Psoas muscle (tissue), 8 donors: ENCODE measurements around the gene GDF15. TPM values are rescaled to one million over a fixed set of nuclear protein-coding genes. Genes with fewer than 3 reads are reported as not detected.
A peak's percentile ranks its signal among the peaks of the same experiment; 100 is the strongest.

Source experiments
- ATAC-seq, 4 donors: fragments of 200-7000 bp; cut with Tn5 transposase; one replicate each; pipeline ENCODE4 v1.9.1; 2020; ENCODE audit warnings: moderate library complexity in 3 of 4, mild to moderate bottlenecking in 2 of 4
- DNase-seq, 2 donors: peaks; one replicate each; pipeline ENCODE4 v3.0.0-alpha.2; 2020
- H3K27ac ChIP-seq: fragments of 200-600 bp; one replicate; pipeline ENCODE4 v1.8.0; 2022
- H3K27me3 ChIP-seq, 3 donors: fragments of 200-600 bp in 1 of 3; one replicate each; pipeline versions ENCODE4 v1.6.1 to v1.8.0; 2013 to 2022; ENCODE audit warnings: low read length in 2 of 3, mild to moderate bottlenecking in 2 of 3, moderate library complexity in 1 of 3; ENCODE audit not compliant: insufficient read depth in 3 of 3
- H3K36me3 ChIP-seq, 2 donors: fragments of 200-600 bp in 1 of 2; one replicate each; pipeline versions ENCODE4 v1.6.1 to v1.8.0; 2013 to 2022; ENCODE audit warnings: low read depth in 1 of 2, mild to moderate bottlenecking in 1 of 2, moderate library complexity in 1 of 2; ENCODE audit not compliant: insufficient read depth in 1 of 2
- H3K4me1 ChIP-seq: fragments of 200-600 bp; one replicate; pipeline ENCODE4 v1.8.0; 2022
- H3K4me3 ChIP-seq: fragments of 200-600 bp; one replicate; pipeline ENCODE4 v1.8.0; 2022; ENCODE audit warnings: mild to moderate bottlenecking
- H3K9me3 ChIP-seq: fragments of 200-600 bp; one replicate; pipeline ENCODE4 v1.8.0; 2022
- CTCF ChIP-seq: fragments of 200-600 bp; IDR thresholded peaks from one replicate; pipeline ENCODE4 v1.8.0; 2022; ENCODE audit warnings: antibody characterized with exemption
- WGBS, 3 donors: extraction: QIAGEN DNeasy Blood & Tissue Kit; methylation state at CpG; one replicate each; pipeline versions ENCODE4 v1.1.6 to v1.1.7; 2013; 5-methylcytosine and 5-hydroxymethylcytosine counted together
- intact Hi-C, 2 donors: fragments of 100-400 bp; cut with DNase I; formaldehyde crosslinking; loops; one replicate each; pipeline versions ENCODE4 v1.11.0 to v1.14.2; 2022
- polyA plus RNA-seq, 3 donors: library from polyadenylated mRNA; stranded (reverse); fragments of 200-250 nt; gene quantifications; one replicate each; pipeline ENCODE4 v1.2.3, GENCODE V29; 2013
- total RNA-seq, 4 donors: library from RNA; stranded (reverse); fragmentation: NEBNext Ultra II Directional in 2 of 4; extraction: Animal tissue kit (Norgen Biotek cat#: 25700) in 2 of 4; gene quantifications; one replicate each; pipeline versions ENCODE4 v1.2.1 to v1.2.4, GENCODE V29; 2021 to 2023
- donor health status: healthy with polysubstance abuse.
- donor health status: DM: no; HTN: no; CAD: no; lungs with moderate emphysema.
- donor health status: Bipolar disorder and iron deficiency.
- donor health status: healthy.
- donor health status: DM: yes; HTN: yes; CAD: no.
- donor health status: DM: no; HTN: no; CAD: no.
- donor health status: DM: no; HTN: no; CAD: no.
- donor health status: DM: yes; HTN: yes; CAD: no.

GDF15 gene
- total and polyA plus RNA-seq, 7 donors, result 0.27 to 37.1 (median 0.99) TPM

GRCh38 chr19:18417250-18418028 lies 31.5 kb downstream of the GDF15 start:
- DNase-seq (peak; percentile 84 to 86), ATAC-seq (peak; percentile 11 to 32 (median 20))
- peak overlapping the region; percentile 86 for H3K27ac ChIP-seq
- H3K4me1 ChIP-seq, result peaks cover 25% of the 10 kb centered on the region
- peak overlapping the region; percentile 53 for H3K4me3 ChIP-seq
- 0 to 1% (median 1%) methylated on average over 34 to 53 of the region's 53 CpGs for WGBS, 3 donors
- H3K9me3 ChIP-seq, result no peaks in the 10 kb centered on the region
- H3K27me3 ChIP-seq, result peaks cover 0 to 7% (median 0%) of the 10 kb centered on the region in 3 donors
- no peak for TF ChIP-seq CTCF
- H3K36me3 ChIP-seq, result no peaks in the 10 kb centered on the region
- intact Hi-C loops, result loop anchor here in 1 of 2 donors (10.0 kb wide), 2 partner anchors 163 to 193 kb away; partner anchors contain the start of gene PDE4C

GRCh38 chr19:18418029-18418482 lies 32.1 kb downstream of the GDF15 start:
- intact Hi-C loops, result loop anchor here in 1 of 2 donors (10.0 kb wide), 2 partner anchors 163 to 193 kb away; partner anchors contain the start of gene PDE4C
- Histone ChIP-seq H3K27ac (peak overlapping the region; percentile 86), H3K27me3 (peaks cover 0 to 5% (median 0%) of the 10 kb centered on the region in 3 donors), H3K9me3 (no peaks in the 10 kb centered on the region), H3K4me1 (peaks cover 31% of the 10 kb centered on the region), H3K36me3 (no peaks in the 10 kb centered on the region), H3K4me3 (peak overlapping the region; percentile 53)
- peak in 1 of 4 donors; percentile 0 for ATAC-seq
- WGBS, 3 donors, result 12 to 20% (median 18%) methylated on average over 27 to 30 of the region's 30 CpGs
- peak; percentile 60 to 75 for DNase-seq
- TF ChIP-seq CTCF, result no peak

- peaks cover 0 to 5% (median 0%) of the 10 kb centered on the region in 3 donors for H3K27me3 ChIP-seq
- intact Hi-C loops, result loop anchor here in 1 of 2 donors (10.0 kb wide), 2 partner anchors 164 to 194 kb away; partner anchors contain the start of gene PDE4C
- peaks cover 37% of the 10 kb centered on the region for H3K4me1 ChIP-seq
- H3K9me3 ChIP-seq, result no peaks in the 10 kb centered on the region
- ATAC-seq (peak; percentile 3 to 21 (median 6)), DNase-seq (peak; percentile 56 to 75)
- no peaks in the 10 kb centered on the region for H3K36me3 ChIP-seq
- H3K4me3 ChIP-seq, result peak overlapping the region; percentile 84
- TF ChIP-seq CTCF, result no peak
- 14 to 21% (median 17%) methylated on average over 39 of the region's 39 CpGs for WGBS, 3 donors
- peak overlapping the region; percentile 86 for H3K27ac ChIP-seq
Measured at GRCh38 chr19:18418483-18419194, 32.7 kb downstream of the GDF15 start.

- Histone ChIP-seq H3K4me3 (peak within 1 kb of the TSS; percentile 84), H3K36me3 (no peaks in the 10 kb centered on the region), H3K4me1 (peaks cover 43% of the 10 kb centered on the region), H3K27me3 (peaks cover 0 to 5% (median 0%) of the 10 kb centered on the region in 3 donors), H3K9me3 (no peaks in the 10 kb centered on the region), H3K27ac (peak within 1 kb of the TSS; percentile 86)
- intact Hi-C loops, result loop anchor here in 1 of 2 donors (10.0 kb wide), 2 partner anchors 164 to 194 kb away; partner anchors contain the start of gene PDE4C
- peak; percentile 80 to 89 for DNase-seq
- peak; percentile 47 for TF ChIP-seq CTCF
- 0 to 1% (median 1%) methylated on average over 28 to 80 of the region's 80 CpGs for WGBS, 3 donors
- peak; percentile 43 to 69 (median 61) for ATAC-seq
Measured at GRCh38 chr19:18419195-18419698, 33.3 kb downstream of the GDF15 start, which contains the start of gene SSBP4. TSS of gene SSBP4 (plus strand) at chr19:18419398. CDS start at chr19:18419649, 251 bp downstream.
